Spleen (tissue), 11 donors: Measurements from ENCODE around the gene FHAD1. TPM values are rescaled to one million over a fixed set of nuclear protein-coding genes. Genes with fewer than 3 reads are reported as not detected.
A peak's percentile ranks its signal among the peaks of the same experiment; 100 is the strongest.

Experiments used
- DNase-seq: peaks from one replicate; pipeline ENCODE4 v3.0.0-alpha.2; 2020
- H3K27ac ChIP-seq, 8 donors: fragments of 200-600 bp; sonication (generic) in 7 of 8; 1 replicate in 4 of 8; 2 replicates in 4 of 8; pipeline versions ENCODE4 v1.5.0 to v1.8.0; 2016 to 2021; ENCODE audit warnings: inconsistent platforms in 4 of 8, mild to moderate bottlenecking in 4 of 8, moderate library complexity in 1 of 8
- H3K27me3 ChIP-seq, 7 donors: fragments of 200-600 bp; sonication (generic) in 6 of 7; replicated peaks in 1 of 7; 1 replicate in 4 of 7; 2 replicates in 3 of 7; pipeline versions ENCODE4 v1.5.0 to v1.8.0; 2016 to 2021; ENCODE audit warnings: inconsistent platforms in 3 of 7, mild to moderate bottlenecking in 1 of 7
- H3K36me3 ChIP-seq, 6 donors: fragments of 200-600 bp; sonication (generic) in 5 of 6; 1 replicate in 4 of 6; 2 replicates in 2 of 6; pipeline versions ENCODE4 v1.5.0 to v1.8.0; 2016 to 2021; ENCODE audit warnings: inconsistent platforms in 2 of 6
- H3K4me1 ChIP-seq, 6 donors: fragments of 200-600 bp; sonication (generic) in 5 of 6; 1 replicate in 3 of 6; 2 replicates in 3 of 6; pipeline versions ENCODE4 v1.5.0 to v1.8.0; 2016 to 2021; ENCODE audit warnings: inconsistent platforms in 3 of 6
- H3K4me3 ChIP-seq, 8 donors: fragments of 200-600 bp; sonication (generic) in 7 of 8; 1 replicate in 4 of 8; 2 replicates in 4 of 8; pipeline versions ENCODE4 v1.5.0 to v1.8.0; 2016 to 2021; ENCODE audit warnings: inconsistent platforms in 4 of 8, mild to moderate bottlenecking in 4 of 8, moderate library complexity in 2 of 8
- H3K9me3 ChIP-seq, 8 donors: fragments of 200-600 bp; sonication (generic) in 7 of 8; 1 replicate in 4 of 8; 2 replicates in 4 of 8; pipeline versions ENCODE4 v1.5.0 to v1.8.0; 2016 to 2021; ENCODE audit warnings: inconsistent platforms in 4 of 8
- CTCF ChIP-seq, 11 experiments: fragments of 200-600 bp in 7 of 11; fragments of 450-650 bp in 4 of 11; sonication (generic) in 4 of 11; IDR thresholded peaks in 8 of 11; conservative IDR thresholded peaks in 3 of 11; 1 replicate in 7 of 11; 2 replicates in 4 of 11; pipeline versions ENCODE4 v1.4.0 to v1.8.0; 2016 to 2021; ENCODE audit warnings: antibody characterized with exemption in 11 of 11, inconsistent platforms in 4 of 11, mild to moderate bottlenecking in 1 of 11
- POLR2A ChIP-seq, 3 donors: fragments of 450-650 bp; IDR thresholded peaks; one replicate each; pipeline ENCODE4 v1.5.1; 2017; ENCODE audit warnings: antibody characterized with exemption in 3 of 3, mild to moderate bottlenecking in 1 of 3
- POLR2AphosphoS5 ChIP-seq, 3 donors: sonication (generic); formaldehyde crosslinking; IDR thresholded peaks; one replicate each; pipeline ENCODE4 v1.5.1; 2017; ENCODE audit warnings: antibody characterized with exemption in 3 of 3
- whole genome bisulfite sequencing, 5 donors: extraction: QIAGEN DNeasy Blood & Tissue Kit in 3 of 5; methylation state at CpG; one replicate each; pipeline versions ENCODE4 v1.1.5 to v1.1.7; 2013 to 2018; 5-methylcytosine and 5-hydroxymethylcytosine counted together
- intact Hi-C: fragments of 100-400 bp; cut with DNase I; formaldehyde crosslinking; loops from one replicate; pipeline ENCODE4 v1.15.0; 2023; ENCODE audit warnings: low total_unique reads
- polyA plus RNA-seq, 3 donors: library from polyadenylated mRNA; stranded (reverse); fragments of 200-250 nt; gene quantifications; one replicate each; pipeline ENCODE4 v1.2.1, GENCODE V29; 2013
- total RNA-seq, 7 donors: library from RNA; depleted of rRNA in 3 of 7; stranded (reverse); fragments of >200 nt in 3 of 7; fragmentation: NEBNext Ultra II Directional in 4 of 7; extraction: Animal tissue kit (Norgen Biotek cat#: 25700) in 4 of 7; gene quantifications; one replicate each; pipeline versions ENCODE4 v1.1.0 to v1.2.1, GENCODE V29; 2016 to 2021
- donor health status: healthy with polysubstance abuse.
- donor health status: DM: no; HTN: no; CAD: no; lungs with moderate emphysema.
- donor health status: DM: no; HTN: no; CAD: no.
- donor health status: Bipolar disorder and iron deficiency.
- donor health status: healthy.
- donor health status: DM: no; HTN: no; CAD: no.
- donor health status: DM: yes; HTN: yes; CAD: no.

FHAD1 gene
- total and polyA plus RNA-seq, 10 donors, result 0.22 to 1.0 (median 0.28) TPM; not detected in 3

GRCh38 chr1:15339570-15339969 is 92.5 kb downstream of the FHAD1 start:
- Histone ChIP-seq H3K36me3 (no peaks in the 10 kb centered on the region), H3K4me1 (peaks cover 0 to 29% (median 0%) of the 10 kb centered on the region in 6 donors), H3K27me3 (peaks cover 0 to 25% (median 0%) of the 10 kb centered on the region in 7 donors), H3K9me3 (no peaks in the 10 kb centered on the region), H3K27ac (no peak overlapping the region), H3K4me3 (no peak overlapping the region)
- no peak for DNase-seq
- TF ChIP-seq POLR2AphosphoS5 (IDR thresholded peaks at IDR 0.05) (no peak), CTCF (IDR thresholded peaks at IDR 0.05 in 8 of 11, conservative IDR thresholded peaks at IDR 0.05 in 3 of 11) (no peak), POLR2A (IDR thresholded peaks at IDR 0.05) (no peak)
- WGBS, 5 donors, result 92 to 98% (median 96%) methylated on average over 4 of the region's 4 CpGs
- intact Hi-C loops, result no loop called here

GRCh38 chr1:15341228-15341627 is 94.2 kb downstream of the FHAD1 start:
- no peak for DNase-seq
- H3K4me1 ChIP-seq, result peaks cover 0 to 44% (median 11%) of the 10 kb centered on the region in 6 donors

GRCh38 chr1:15341634-15342407 is 94.8 kb downstream of the FHAD1 start:
- H3K4me1 ChIP-seq, result peaks cover 0 to 48% (median 14%) of the 10 kb centered on the region in 6 donors
- H3K36me3 ChIP-seq, result no peaks in the 10 kb centered on the region
- H3K9me3 ChIP-seq, result no peaks in the 10 kb centered on the region
- intact Hi-C loops, result no loop called here
- no peak for DNase-seq
- 61 to 79% (median 70%) methylated on average over 12 of the region's 12 CpGs for WGBS, 5 donors
- no peak for TF ChIP-seq POLR2AphosphoS5 (IDR thresholded peaks at IDR 0.05)
- TF ChIP-seq CTCF (IDR thresholded peaks at IDR 0.05 in 8 of 11, conservative IDR thresholded peaks at IDR 0.05 in 3 of 11), result no peak
- no peak for TF ChIP-seq POLR2A (IDR thresholded peaks at IDR 0.05)
- no peak overlapping the region for H3K4me3 ChIP-seq
- peaks cover 0 to 41% (median 0%) of the 10 kb centered on the region in 7 donors for H3K27me3 ChIP-seq
- peak overlapping the region in 3 of 8 donors; percentile 16 to 50 (median 28) for H3K27ac ChIP-seq

More at GRCh38 chr1:15341228-15341627, 94.2 kb downstream of the FHAD1 start:
- Histone ChIP-seq H3K4me3 (no peak overlapping the region), H3K27me3 (peaks cover 0 to 41% (median 0%) of the 10 kb centered on the region in 7 donors), H3K27ac (peak overlapping the region in 1 of 8 donors; percentile 28), H3K9me3 (no peaks in the 10 kb centered on the region), H3K36me3 (no peaks in the 10 kb centered on the region)
- TF ChIP-seq CTCF (IDR thresholded peaks at IDR 0.05 in 8 of 11, conservative IDR thresholded peaks at IDR 0.05 in 3 of 11) (no peak), POLR2AphosphoS5 (IDR thresholded peaks at IDR 0.05) (no peak), POLR2A (IDR thresholded peaks at IDR 0.05) (no peak)
- WGBS, 5 donors, result 88 to 91% (median 89%) methylated on average over 2 of the region's 2 CpGs
- intact Hi-C loops, result no loop called here

DNA sequence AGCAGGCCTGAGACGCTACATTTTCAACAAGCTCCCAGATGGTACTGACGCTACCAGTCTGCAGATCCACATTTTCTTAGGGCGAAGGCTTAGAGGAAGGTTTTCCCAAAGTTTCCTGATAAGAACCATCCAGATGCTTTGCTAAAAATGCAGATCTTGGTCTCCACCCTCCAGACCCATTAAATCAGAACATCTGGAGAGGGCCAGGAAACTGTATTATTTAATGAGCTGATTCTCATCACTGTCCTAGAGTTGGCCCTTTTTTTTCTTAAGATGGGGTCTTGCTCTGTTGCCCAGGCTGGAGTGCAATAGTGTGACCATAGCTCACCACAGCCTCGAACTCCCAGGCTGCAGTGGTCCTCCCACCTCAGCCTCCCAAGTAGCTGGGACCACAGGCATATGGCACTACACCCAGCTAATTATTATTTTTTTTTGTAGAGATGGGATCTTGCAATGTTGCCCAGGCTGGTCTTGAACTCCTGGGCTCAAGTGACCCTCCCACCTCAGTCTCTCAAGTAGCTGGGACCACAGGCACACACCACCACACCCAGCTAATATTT is 95.5 kb downstream of the FHAD1 start:
- Histone ChIP-seq H3K9me3 (no peaks in the 10 kb centered on the region), H3K4me1 (peaks cover 0 to 48% (median 16%) of the 10 kb centered on the region in 6 donors), H3K36me3 (no peaks in the 10 kb centered on the region), H3K27ac (peak overlapping the region in 3 of 8 donors; percentile 16 to 50 (median 28)), H3K4me3 (no peak overlapping the region), H3K27me3 (peaks cover 0 to 41% (median 0%) of the 10 kb centered on the region in 7 donors)
- 78 to 92% (median 88%) methylated on average over 4 of the region's 4 CpGs for WGBS, 5 donors
- intact Hi-C loops, result no loop called here
- TF ChIP-seq CTCF (IDR thresholded peaks at IDR 0.05 in 8 of 11, conservative IDR thresholded peaks at IDR 0.05 in 3 of 11) (no peak), POLR2A (IDR thresholded peaks at IDR 0.05) (no peak), POLR2AphosphoS5 (IDR thresholded peaks at IDR 0.05) (no peak)
- DNase-seq, result no peak
